GM23338 (cell line): ENCODE data around the gene SZT2. TPM values are rescaled to one million over a fixed set of nuclear protein-coding genes. Genes with fewer than 3 reads are reported as not detected.

Source experiments
- ATAC-seq: fragments of 200-7000 bp; cut with Tn5 transposase; 3 replicates; pipeline ENCODE4 v1.9.1; 2020
- DNase-seq: peaks from one replicate; pipeline ENCODE4 v3.0.0-alpha.2; 2015; ENCODE audit warnings: low spot score
- H2AFZ ChIP-seq: fragments of 200-600 bp; sonication (generic); 2 replicates; pipeline ENCODE4 v1.8.0; 2016; ENCODE audit warnings: antibody characterized with exemption, mild to moderate bottlenecking, moderate library complexity
- H3F3A ChIP-seq: fragments of 200-600 bp; sonication (generic); replicated peaks from 2 replicates; pipeline ENCODE4 v1.8.0; 2017; ENCODE audit warnings: antibody characterized with exemption, mixed run types, low read depth
- H3K27ac ChIP-seq: fragments of 200-600 bp; sonication (generic); 2 replicates; pipeline ENCODE4 v1.6.1; 2016; ENCODE audit warnings: low read depth
- H3K27me3 ChIP-seq: fragments of 200-600 bp; sonication (generic); 2 replicates; pipeline ENCODE4 v1.8.0; 2016; ENCODE audit warnings: mild to moderate bottlenecking, mixed run types, moderate library complexity; ENCODE audit not compliant: insufficient read depth
- H3K36me3 ChIP-seq: fragments of 200-600 bp; sonication (generic); 2 replicates; pipeline ENCODE4 v1.8.0; 2016; ENCODE audit warnings: mild to moderate bottlenecking; ENCODE audit not compliant: insufficient read depth
- H3K4me1 ChIP-seq: fragments of 200-600 bp; sonication (generic); 2 replicates; pipeline ENCODE4 v1.8.0; 2016; ENCODE audit warnings: mild to moderate bottlenecking, moderate library complexity; ENCODE audit not compliant: insufficient read depth
- H3K4me2 ChIP-seq: fragments of 200-600 bp; sonication (generic); 2 replicates; pipeline ENCODE4 v1.7.1; 2017; ENCODE audit warnings: mixed run types
- H3K4me3 ChIP-seq: fragments of 200-600 bp; sonication (generic); 2 replicates; pipeline ENCODE4 v1.6.1; 2016; ENCODE audit warnings: mixed run types
- H3K79me2 ChIP-seq: fragments of 200-600 bp; sonication (generic); replicated peaks from 2 replicates; pipeline ENCODE4 v1.8.0; 2017; ENCODE audit warnings: mild to moderate bottlenecking; ENCODE audit not compliant: insufficient read depth
- H3K9me2 ChIP-seq: fragments of 200-600 bp; sonication (generic); 2 replicates; pipeline ENCODE4 v1.8.0; 2017; ENCODE audit not compliant: insufficient read depth
- H4K20me1 ChIP-seq: fragments of 200-600 bp; sonication (generic); replicated peaks from 2 replicates; pipeline ENCODE4 v1.8.0; 2017; ENCODE audit warnings: mild to moderate bottlenecking; ENCODE audit not compliant: insufficient read depth
- H3K27ac Mint-ChIP-seq: 2 replicates; pipeline ENCODE4 v1.8.0; 2020; ENCODE audit warnings: inconsistent platforms, mild to moderate bottlenecking, moderate library complexity, mixed read lengths
- H3K27me3 Mint-ChIP-seq: 3 replicates; pipeline ENCODE4 v1.8.0; 2022; ENCODE audit warnings: low read depth, mild to moderate bottlenecking, moderate library complexity, mixed read lengths, inconsistent platforms; ENCODE audit not compliant: insufficient read depth, poor library complexity
- H3K36me3 Mint-ChIP-seq: 3 replicates; pipeline ENCODE4 v1.8.0; 2021; ENCODE audit warnings: low read depth, mild to moderate bottlenecking, inconsistent platforms, moderate library complexity, mixed read lengths
- H3K4me1 Mint-ChIP-seq: 3 replicates; pipeline ENCODE4 v1.8.0; 2020; ENCODE audit warnings: mild to moderate bottlenecking, inconsistent platforms, mixed read lengths
- H3K4me3 Mint-ChIP-seq: 3 replicates; pipeline ENCODE4 v1.8.0; 2021; ENCODE audit warnings: moderate library complexity, mild to moderate bottlenecking, inconsistent platforms, mixed read lengths
- H3K9me3 Mint-ChIP-seq: 3 replicates; pipeline ENCODE4 v1.8.0; 2020; ENCODE audit warnings: moderate library complexity, mild to moderate bottlenecking, inconsistent platforms, mixed read lengths
- CREB1 ChIP-seq: fragments of 250-450 bp; sonication (Bioruptor Pico); IDR thresholded peaks from 2 replicates; pipeline ENCODE4 v1.5.0; 2020; ENCODE audit warnings: low read depth, mild to moderate bottlenecking, moderate library complexity
- CTCF ChIP-seq, 2 experiments: fragments of 200-600 bp in 1 of 2; sonication (generic) in 1 of 2; conservative IDR thresholded peaks; 2 replicates each; pipeline versions ENCODE4 v1.5.1 to v1.6.1; 2016 to 2017; ENCODE audit warnings: antibody characterized with exemption in 2 of 2, low read depth in 2 of 2, mild to moderate bottlenecking in 2 of 2, moderate library complexity in 1 of 2
- EZH2 ChIP-seq: fragments of 200-600 bp; sonication (generic); IDR thresholded peaks from one replicate; pipeline ENCODE4 v1.8.0; 2017; ENCODE audit warnings: antibody characterized with exemption, mild to moderate bottlenecking, low read depth; ENCODE audit not compliant: unreplicated experiment
- EZH2phosphoT487 ChIP-seq: fragments of 200-600 bp; sonication (generic); IDR thresholded peaks from one replicate; pipeline ENCODE4 v1.8.1; 2018; ENCODE audit warnings: antibody characterized with exemption; ENCODE audit not compliant: unreplicated experiment
- JUNB ChIP-seq: IDR thresholded peaks from one replicate; pipeline ENCODE4 v1.6.1; 2016; ENCODE audit warnings: antibody characterized with exemption; ENCODE audit not compliant: unreplicated experiment
- NANOG ChIP-seq: IDR thresholded peaks from 2 replicates; pipeline ENCODE4 v1.6.1; 2016; ENCODE audit warnings: antibody characterized with exemption, borderline replicate concordance
- POLR2AphosphoS5 ChIP-seq: IDR thresholded peaks from 2 replicates; pipeline ENCODE4 v1.6.1; 2016; ENCODE audit warnings: antibody characterized with exemption, low read depth
- REST ChIP-seq: IDR thresholded peaks from one replicate; pipeline ENCODE4 v1.6.1; 2018; ENCODE audit warnings: antibody characterized with exemption; ENCODE audit not compliant: unreplicated experiment
- STAT1 ChIP-seq: IDR thresholded peaks from one replicate; pipeline ENCODE4 v1.6.1; 2016; ENCODE audit warnings: antibody characterized with exemption; ENCODE audit not compliant: unreplicated experiment
- ZNF114 ChIP-seq: fragments of 250-450 bp; sonication (Bioruptor Pico); IDR thresholded peaks from 2 replicates; pipeline ENCODE4 v1.5.0; 2020; ENCODE audit warnings: mild to moderate bottlenecking, moderate library complexity
- ZNF331 ChIP-seq: fragments of 250-450 bp; sonication (Bioruptor Pico); IDR thresholded peaks from 2 replicates; pipeline ENCODE4 v1.5.0; 2020; ENCODE audit warnings: low read depth, mild to moderate bottlenecking, moderate library complexity
- ZNF462 ChIP-seq: fragments of 250-450 bp; sonication (Bioruptor Pico); IDR thresholded peaks from 2 replicates; pipeline ENCODE4 v1.5.0; 2020; ENCODE audit warnings: mild to moderate bottlenecking, moderate library complexity
- polyA plus RNA-seq: library from polyadenylated mRNA; unstranded; fragments of >200 nt; fragmentation: Nextera tagmentation; extraction: Ambion mirVana; gene quantifications from 2 replicates; pipeline ENCODE4 v1.2.1, GENCODE V29; 2016
- total RNA-seq: library from RNA; depleted of rRNA; stranded (reverse); fragments of >200 nt; shearing (Covaris generic); gene quantifications from 2 replicates; pipeline ENCODE4 v1.2.3, GENCODE V29; 2014
- TF ChIP-seq, protein P1 (sequence below): IDR thresholded peaks from 2 replicates; pipeline ENCODE4 v1.6.1; 2016; ENCODE audit warnings: antibody characterized with exemption

Gene SZT2
- total and polyA plus RNA-seq, 2 experiments from 2014 or later, result 4.1 to 16.1 TPM

DNA sequence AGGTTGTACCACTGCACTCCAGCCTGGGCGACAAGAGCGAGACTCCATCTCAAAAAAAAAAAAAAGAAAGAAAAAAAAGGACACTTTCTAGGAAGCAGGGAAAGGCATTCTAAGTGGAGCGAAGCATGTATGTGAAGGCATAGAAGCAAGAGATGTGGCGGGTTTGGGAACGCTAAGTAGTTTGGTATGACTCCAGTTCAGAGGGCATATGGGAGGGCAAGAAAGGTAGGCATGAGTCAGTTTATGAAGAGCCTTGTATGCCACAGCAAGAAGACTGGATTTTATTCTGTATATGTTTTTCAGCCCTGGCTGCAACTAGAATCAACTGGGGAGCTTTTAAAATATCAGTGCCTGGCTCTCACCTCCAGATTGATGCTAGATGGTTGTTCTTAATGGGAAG, 17.5 kb upstream of the SZT2 start:
- Mint-ChIP-seq H3K4me3 (no peak overlapping the region), H3K4me1 (peaks cover 9% of the 10 kb centered on the region; the same call in 2 of the 3 replicates), H3K27ac (no peak overlapping the region), H3K36me3 (no peaks in the 10 kb centered on the region), H3K9me3 (no peaks in the 10 kb centered on the region), H3K27me3 (peaks cover 2% of the 10 kb centered on the region)
- H3K4me1 ChIP-seq, result peaks cover 8% of the 10 kb centered on the region; the same call in 1 of the 2 replicates
- DNase-seq (no peak), ATAC-seq (no peak)
- H3K4me2 ChIP-seq, result no peak overlapping the region
- no peak overlapping the region for H3K4me3 ChIP-seq
- peaks cover 7% of the 10 kb centered on the region; the same call in 1 of the 2 replicates for H3K79me2 ChIP-seq
- peaks cover 8% of the 10 kb centered on the region for H3F3A ChIP-seq
- TF ChIP-seq REST, result no peak
- no peak for TF ChIP-seq CREB1 (CRISPR knock-in tag)
- no peak for TF ChIP-seq STAT1
- no peak for TF ChIP-seq ZNF114 (CRISPR knock-in tag)
- no peak for TF ChIP-seq EZH2
- TF ChIP-seq, protein P1, sequence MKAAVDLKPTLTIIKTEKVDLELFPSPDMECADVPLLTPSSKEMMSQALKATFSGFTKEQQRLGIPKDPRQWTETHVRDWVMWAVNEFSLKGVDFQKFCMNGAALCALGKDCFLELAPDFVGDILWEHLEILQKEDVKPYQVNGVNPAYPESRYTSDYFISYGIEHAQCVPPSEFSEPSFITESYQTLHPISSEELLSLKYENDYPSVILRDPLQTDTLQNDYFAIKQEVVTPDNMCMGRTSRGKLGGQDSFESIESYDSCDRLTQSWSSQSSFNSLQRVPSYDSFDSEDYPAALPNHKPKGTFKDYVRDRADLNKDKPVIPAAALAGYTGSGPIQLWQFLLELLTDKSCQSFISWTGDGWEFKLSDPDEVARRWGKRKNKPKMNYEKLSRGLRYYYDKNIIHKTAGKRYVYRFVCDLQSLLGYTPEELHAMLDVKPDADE, result no peak
- no peak for TF ChIP-seq JUNB
- no peak for TF ChIP-seq CTCF (conservative IDR thresholded peaks at IDR 0.05; ENCODE audit: low read depth in 2 of 2)
- no peak for TF ChIP-seq POLR2AphosphoS5
- no peak for TF ChIP-seq NANOG
- no peak for TF ChIP-seq EZH2phosphoT487
- no peak for TF ChIP-seq ZNF462 (CRISPR knock-in tag)
- TF ChIP-seq ZNF331 (CRISPR knock-in tag), result no peak
- no peaks in the 10 kb centered on the region for H3K27me3 ChIP-seq
- no peaks in the 10 kb centered on the region for H3K9me2 ChIP-seq
- H4K20me1 ChIP-seq, result 0 out of 2 replicates have a peak, but pooled peaks cover 3% of the 10 kb centered on the region
- no peak overlapping the region for H3K27ac ChIP-seq
- no peak overlapping the region for H2AFZ ChIP-seq
- H3K36me3 ChIP-seq, result no peaks in the 10 kb centered on the region
